A549 (cell line): ENCODE measurements around the gene DCLK2. TPM values are rescaled to one million over a fixed set of nuclear protein-coding genes. Genes with fewer than 3 reads are reported as not detected.

ENCODE experiments used
- ATAC-seq, 2 experiments: fragments of 200-7000 bp in 1 of 2; fragments of >200 bp in 1 of 2; cut with Nextera tagmentation in 1 of 2; cut with Tn5 transposase in 1 of 2; 3 replicates each; pipeline versions ENCODE4 v1.8.0 to v1.9.1; 2018 to 2020; ENCODE audit warnings: mild to moderate bottlenecking in 1 of 2, moderate library complexity in 1 of 2
- CTCF ChIA-PET: fragments of 300-600 bp; sonication (Branson Sonifier 250); formaldehyde crosslinking; extraction: SDS; loops from one replicate; lab custom pipeline; 2021; ENCODE audit warnings: antibody characterized with exemption, inconsistent platforms; lab: Yijun Ruan, JAX
- POLR2A ChIA-PET: fragments of 350-600 bp; formaldehyde crosslinking; extraction: SDS; loops from one replicate; lab custom pipeline; 2021; ENCODE audit warnings: antibody characterized with exemption, inconsistent platforms; lab: Yijun Ruan, JAX
- DNase-seq, 2 experiments: peaks; one replicate each; pipeline versions ENCODE4 v3.0.0 to v3.0.0-alpha.2; 2011 to 2016; ENCODE audit warnings: low read depth in 1 of 2, low spot score in 1 of 2
- FAIRE-seq: peaks from 2 replicates; lab custom pipeline; 2011; peaks lifted over from hg19 to GRCh38; lab: Jason Lieb, UNC
- H3K27ac ChIP-seq, 2 experiments: fragments of >200 bp; sonication (Bioruptor Twin); formaldehyde crosslinking; 3 replicates each; pipeline ENCODE4 v1.5.1; 2016 to 2017
- H3K4me1 ChIP-seq: fragments of >200 bp; sonication (Bioruptor Twin); formaldehyde crosslinking; 3 replicates; pipeline ENCODE4 v1.6.1; 2016
- H3K4me2 ChIP-seq: fragments of >200 bp; sonication (Bioruptor Twin); formaldehyde crosslinking; 3 replicates; pipeline ENCODE4 v1.6.1; 2016
- H3K4me3 ChIP-seq: fragments of >200 bp; sonication (Bioruptor Twin); formaldehyde crosslinking; 3 replicates; pipeline ENCODE4 v1.5.1; 2016
- H3K9me3 ChIP-seq: fragments of >200 bp; sonication (Bioruptor Twin); formaldehyde crosslinking; 3 replicates; pipeline ENCODE4 v1.6.1; 2016
- CBX2 ChIP-seq: fragments of 200-600 bp; sonication (generic); IDR thresholded peaks from 2 replicates; pipeline ENCODE4 v1.6.1; 2016; ENCODE audit warnings: low read depth, mild to moderate bottlenecking, borderline replicate concordance
- CHD2 ChIP-seq: fragments of 150-350 bp; IDR thresholded peaks from 2 replicates; pipeline ENCODE4 v1.6.1; 2014; ENCODE audit warnings: low read length; ENCODE audit not compliant: partially characterized antibody
- HDAC2 ChIP-seq: fragments of 200-600 bp; sonication (generic); IDR thresholded peaks from 2 replicates; pipeline ENCODE4 v1.6.1; 2016
- HEYL ChIP-seq: fragments of 250-450 bp; sonication (Bioruptor Pico); IDR thresholded peaks from 2 replicates; pipeline ENCODE4 v1.8.0; 2021; ENCODE audit warnings: mild to moderate bottlenecking, moderate library complexity
- JUNB ChIP-seq: fragments of >200 bp; sonication (Bioruptor Twin); formaldehyde crosslinking; IDR thresholded peaks from 2 replicates; pipeline ENCODE4 v1.6.1; 2016
- MAFK ChIP-seq: fragments of 450-650 bp; IDR thresholded peaks from 2 replicates; pipeline ENCODE4 v1.6.1; 2014; ENCODE audit not compliant: partially characterized antibody
- MAZ ChIP-seq: fragments of 150-350 bp; IDR thresholded peaks from 2 replicates; pipeline ENCODE4 v1.6.1; 2014; ENCODE audit warnings: antibody characterized with exemption, low read depth, low read length, borderline replicate concordance
- NFE2L2 ChIP-seq: fragments of 150-350 bp; conservative IDR thresholded peaks from 2 replicates; pipeline ENCODE4 v1.6.1; 2014; ENCODE audit warnings: low read length
- PHF8 ChIP-seq: fragments of 200-600 bp; sonication (generic); IDR thresholded peaks from 2 replicates; pipeline ENCODE4 v1.6.1; 2016; ENCODE audit warnings: low read depth, mild to moderate bottlenecking, antibody characterized with exemption, moderate library complexity, borderline replicate concordance
- POLR2A ChIP-seq: IDR thresholded peaks from 2 replicates; pipeline ENCODE4 v1.6.1; 2012; ENCODE audit warnings: mild to moderate bottlenecking, low read length
- RAD21 ChIP-seq, 2 experiments: fragments of >200 bp in 1 of 2; sonication (Bioruptor Twin) in 1 of 2; formaldehyde crosslinking in 1 of 2; IDR thresholded peaks in 1 of 2; conservative IDR thresholded peaks in 1 of 2; 2 replicates in 1 of 2; 3 replicates in 1 of 2; pipeline ENCODE4 v1.6.1; 2012 to 2018; ENCODE audit warnings: inconsistent platforms in 1 of 2
- RNF2 ChIP-seq: fragments of 200-600 bp; sonication (generic); IDR thresholded peaks from 2 replicates; pipeline ENCODE4 v1.6.1; 2016; ENCODE audit warnings: low read depth, mild to moderate bottlenecking, antibody characterized with exemption, moderate library complexity, borderline replicate concordance
- SREBF2 ChIP-seq: fragments of 450-650 bp; IDR thresholded peaks from 2 replicates; pipeline ENCODE4 v1.6.1; 2014; ENCODE audit warnings: mild to moderate bottlenecking, moderate library complexity
- TFCP2L1 ChIP-seq: fragments of 250-450 bp; sonication (Bioruptor Pico); IDR thresholded peaks from 2 replicates; pipeline ENCODE4 v1.5.0; 2021; ENCODE audit warnings: mild to moderate bottlenecking
- TP53 ChIP-seq: fragments of 250-450 bp; sonication (Bioruptor Pico); IDR thresholded peaks from 2 replicates; pipeline ENCODE4 v1.5.0; 2021; ENCODE audit warnings: mild to moderate bottlenecking, moderate library complexity
- WGBS: methylation state at CpG from one replicate; pipeline ENCODE4 v1.1.6; 2017; ENCODE audit errors: missing lambda C conversion rate; 5-methylcytosine and 5-hydroxymethylcytosine counted together
- polyA plus RNA-seq, 4 experiments: library from polyadenylated mRNA; depleted of rRNA in 3 of 4; stranded (reverse); fragments of >200 nt; fragmentation: RNase III in 1 of 4; extraction: RNeasy Plus Mini Kit Qiagen cat#74134 plus additional on column Dnase treatment in 1 of 4; gene quantifications; 2 replicates in 3 of 4; 3 replicates in 1 of 4; pipeline ENCODE4 v1.2.3, GENCODE V29; 2011 to 2017
- TF ChIP-seq, protein P1 (sequence below): fragments of 250-450 bp; sonication (Bioruptor Pico); IDR thresholded peaks from 2 replicates; pipeline ENCODE4 v1.5.0; 2020; ENCODE audit warnings: low read depth, mild to moderate bottlenecking, moderate library complexity
- TF ChIP-seq, protein P2 (sequence below): IDR thresholded peaks from 2 replicates; pipeline ENCODE4 v1.6.1; 2012; ENCODE audit warnings: low read depth, borderline replicate concordance
- TF ChIP-seq, protein P3 (sequence below): fragments of 150-350 bp; IDR thresholded peaks from 2 replicates; pipeline ENCODE4 v1.6.1; 2014; ENCODE audit warnings: low read depth, mild to moderate bottlenecking, low read length
- TF ChIP-seq, protein P4 (sequence below): IDR thresholded peaks from 2 replicates; pipeline ENCODE4 v1.6.1; 2012
- TF ChIP-seq, protein P5 (sequence below): fragments of >200 bp; sonication (Bioruptor Twin); formaldehyde crosslinking; IDR thresholded peaks from 3 replicates; pipeline ENCODE4 v1.6.1; 2016
- TF ChIP-seq, protein P6 (sequence below): fragments of >200 bp; sonication (Bioruptor Twin); formaldehyde crosslinking; IDR thresholded peaks from 3 replicates; pipeline ENCODE4 v1.5.1; 2016

Gene DCLK2
- polyA plus RNA-seq, 2 of the 4 experiments (the other 2 are of a cell fraction): 8.1 to 11.6 TPM

DNA sequence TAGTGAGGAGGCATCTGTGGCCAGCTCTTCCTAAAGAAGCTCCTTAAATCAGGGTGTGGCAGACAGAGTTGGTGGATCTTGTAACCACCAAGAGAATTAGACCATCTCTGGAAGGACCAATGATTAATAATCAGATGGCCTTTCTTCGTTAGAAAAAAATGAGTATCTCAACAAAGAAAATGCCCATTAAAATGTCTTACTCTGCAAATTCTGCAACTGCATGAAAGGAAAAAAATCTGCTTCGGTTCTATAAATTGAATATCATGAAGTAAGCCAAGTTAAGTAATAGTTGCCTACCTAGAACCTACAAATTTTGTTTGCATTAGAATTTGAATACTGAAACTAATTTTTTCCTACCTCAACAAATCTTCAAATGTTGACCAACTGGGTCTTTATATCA is 4.2 kb upstream of the DCLK2 start:
- no peak for FAIRE-seq
- no peak for TF ChIP-seq HEYL (CRISPR knock-in tag)
- peak; percentile 66 for TF ChIP-seq MAFK
- no peak for TF ChIP-seq TFCP2L1 (CRISPR knock-in tag)
- TF ChIP-seq, protein P1, sequence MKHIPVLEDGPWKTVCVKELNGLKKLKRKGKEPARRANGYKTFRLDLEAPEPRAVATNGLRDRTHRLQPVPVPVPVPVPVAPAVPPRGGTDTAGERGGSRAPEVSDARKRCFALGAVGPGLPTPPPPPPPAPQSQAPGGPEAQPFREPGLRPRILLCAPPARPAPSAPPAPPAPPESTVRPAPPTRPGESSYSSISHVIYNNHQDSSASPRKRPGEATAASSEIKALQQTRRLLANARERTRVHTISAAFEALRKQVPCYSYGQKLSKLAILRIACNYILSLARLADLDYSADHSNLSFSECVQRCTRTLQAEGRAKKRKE (CRISPR knock-in tag): no peak
- TF ChIP-seq, protein P2, sequence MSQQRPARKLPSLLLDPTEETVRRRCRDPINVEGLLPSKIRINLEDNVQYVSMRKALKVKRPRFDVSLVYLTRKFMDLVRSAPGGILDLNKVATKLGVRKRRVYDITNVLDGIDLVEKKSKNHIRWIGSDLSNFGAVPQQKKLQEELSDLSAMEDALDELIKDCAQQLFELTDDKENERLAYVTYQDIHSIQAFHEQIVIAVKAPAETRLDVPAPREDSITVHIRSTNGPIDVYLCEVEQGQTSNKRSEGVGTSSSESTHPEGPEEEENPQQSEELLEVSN: no peak
- TF ChIP-seq, all 56 proteins: peak for 1
- peaks cover 64% of the 10 kb centered on the region for H3K4me1 ChIP-seq
- ATAC-seq: no peak
- H3K4me3 ChIP-seq: no peak overlapping the region
- peak overlapping the region; percentile 80 to 92 for H3K27ac ChIP-seq
- 85% methylated on average over 2 of the region's 2 CpGs for WGBS
- H3K4me2 ChIP-seq: peak overlapping the region; percentile 78
- ChIA-PET POLR2A (no interaction called here), CTCF (no interaction called here)
- H3K9me3 ChIP-seq: no peaks in the 10 kb centered on the region
- no peak for DNase-seq

DNA sequence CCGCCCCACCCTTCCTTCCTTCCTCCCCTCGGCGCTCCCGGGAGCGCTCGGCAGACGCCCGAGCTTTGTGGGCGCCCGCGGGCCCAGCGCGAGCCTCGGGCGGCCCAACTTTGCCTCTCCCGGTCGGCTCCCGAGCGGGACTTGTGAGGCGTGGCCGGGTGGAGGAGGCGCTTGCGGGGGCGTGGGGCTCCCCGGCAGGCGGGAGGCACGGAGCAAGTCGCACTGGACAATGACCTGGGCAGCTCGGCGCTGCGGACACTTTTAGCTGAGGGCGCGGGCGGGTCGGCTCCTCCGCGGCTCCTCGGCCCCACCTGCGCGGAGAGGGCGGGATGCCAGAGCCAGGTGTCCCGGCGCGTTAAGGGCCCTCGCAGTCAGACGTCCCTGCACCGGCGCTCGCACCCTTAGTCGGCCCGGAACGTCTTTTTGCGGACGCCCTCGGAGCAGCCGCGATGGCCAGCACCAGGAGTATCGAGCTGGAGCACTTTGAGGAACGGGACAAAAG is 385 bp downstream of the DCLK2 start:
- WGBS: 0% methylated on average over 12 of the region's 59 CpGs
- Histone ChIP-seq H3K27ac (peak overlapping the region; percentile 95 to 99), H3K4me2 (peak overlapping the region; percentile 88), H3K4me3 (peak overlapping the region; percentile 94), H3K9me3 (no peaks in the 10 kb centered on the region), H3K4me1 (peaks cover 39% of the 10 kb centered on the region)
- DNase-seq (peak; percentile 55 to 69), ATAC-seq (peak; percentile 82 to 83), FAIRE-seq (no peak)
- ChIA-PET CTCF (interaction anchor here (1.0 to 2.7 kb wide), 12 partner anchors 23 to 164 kb away, joined by 3 to 9 read pairs (median 3); no protein-coding TSS in a partner anchor), POLR2A (interaction anchor here (0.6 to 2.6 kb wide), 10 partner anchors 13 to 937 kb away, joined by 3 to 10 read pairs (median 4); no protein-coding TSS in a partner anchor)
- TF ChIP-seq RNF2 (no peak), POLR2A (0 out of 2 replicates have a peak, but pooled peaks have one; percentile 10)

DNA sequence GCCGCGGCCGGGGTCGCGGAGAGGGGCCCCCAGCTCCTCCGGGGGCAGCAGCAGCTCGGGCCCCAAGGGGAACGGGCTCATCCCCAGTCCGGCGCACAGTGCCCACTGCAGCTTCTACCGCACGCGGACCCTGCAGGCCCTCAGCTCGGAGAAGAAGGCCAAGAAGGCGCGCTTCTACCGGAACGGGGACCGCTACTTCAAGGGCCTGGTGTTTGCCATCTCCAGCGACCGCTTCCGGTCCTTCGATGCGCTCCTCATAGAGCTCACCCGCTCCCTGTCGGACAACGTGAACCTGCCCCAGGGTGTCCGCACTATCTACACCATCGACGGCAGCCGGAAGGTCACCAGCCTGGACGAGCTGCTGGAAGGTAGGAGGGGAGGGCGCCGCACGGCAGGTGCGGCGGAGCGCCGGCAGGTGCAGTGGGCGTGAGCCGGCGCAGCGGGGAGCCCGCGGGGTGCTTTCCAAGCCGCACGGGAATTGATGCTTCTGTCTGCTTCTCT is 886 bp downstream of the DCLK2 start:
- H3K9me3 ChIP-seq: no peaks in the 10 kb centered on the region
- peak; percentile 47 for TF ChIP-seq PHF8
- TF ChIP-seq HDAC2: no peak
- no peak for TF ChIP-seq CBX2
- TF ChIP-seq, protein P3, sequence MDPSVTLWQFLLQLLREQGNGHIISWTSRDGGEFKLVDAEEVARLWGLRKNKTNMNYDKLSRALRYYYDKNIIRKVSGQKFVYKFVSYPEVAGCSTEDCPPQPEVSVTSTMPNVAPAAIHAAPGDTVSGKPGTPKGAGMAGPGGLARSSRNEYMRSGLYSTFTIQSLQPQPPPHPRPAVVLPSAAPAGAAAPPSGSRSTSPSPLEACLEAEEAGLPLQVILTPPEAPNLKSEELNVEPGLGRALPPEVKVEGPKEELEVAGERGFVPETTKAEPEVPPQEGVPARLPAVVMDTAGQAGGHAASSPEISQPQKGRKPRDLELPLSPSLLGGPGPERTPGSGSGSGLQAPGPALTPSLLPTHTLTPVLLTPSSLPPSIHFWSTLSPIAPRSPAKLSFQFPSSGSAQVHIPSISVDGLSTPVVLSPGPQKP: no peak
- no peak for TF ChIP-seq MAZ
- TF ChIP-seq SREBF2: no peak
- TF ChIP-seq NFE2L2: no peak
- TF ChIP-seq POLR2A: no peak
- TF ChIP-seq, protein P4, sequence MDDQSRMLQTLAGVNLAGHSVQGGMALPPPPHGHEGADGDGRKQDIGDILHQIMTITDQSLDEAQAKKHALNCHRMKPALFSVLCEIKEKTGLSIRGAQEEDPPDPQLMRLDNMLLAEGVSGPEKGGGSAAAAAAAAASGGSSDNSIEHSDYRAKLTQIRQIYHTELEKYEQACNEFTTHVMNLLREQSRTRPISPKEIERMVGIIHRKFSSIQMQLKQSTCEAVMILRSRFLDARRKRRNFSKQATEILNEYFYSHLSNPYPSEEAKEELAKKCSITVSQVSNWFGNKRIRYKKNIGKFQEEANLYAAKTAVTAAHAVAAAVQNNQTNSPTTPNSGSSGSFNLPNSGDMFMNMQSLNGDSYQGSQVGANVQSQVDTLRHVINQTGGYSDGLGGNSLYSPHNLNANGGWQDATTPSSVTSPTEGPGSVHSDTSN: no peak
- TF ChIP-seq RAD21 (conservative IDR thresholded peaks at IDR 0.05 in 1 of 2, IDR thresholded peaks at IDR 0.05 in 1 of 2): peak in 1 of 2 experiments; percentile 32; a peak in 2 of 5 replicates
- TF ChIP-seq, protein P5, sequence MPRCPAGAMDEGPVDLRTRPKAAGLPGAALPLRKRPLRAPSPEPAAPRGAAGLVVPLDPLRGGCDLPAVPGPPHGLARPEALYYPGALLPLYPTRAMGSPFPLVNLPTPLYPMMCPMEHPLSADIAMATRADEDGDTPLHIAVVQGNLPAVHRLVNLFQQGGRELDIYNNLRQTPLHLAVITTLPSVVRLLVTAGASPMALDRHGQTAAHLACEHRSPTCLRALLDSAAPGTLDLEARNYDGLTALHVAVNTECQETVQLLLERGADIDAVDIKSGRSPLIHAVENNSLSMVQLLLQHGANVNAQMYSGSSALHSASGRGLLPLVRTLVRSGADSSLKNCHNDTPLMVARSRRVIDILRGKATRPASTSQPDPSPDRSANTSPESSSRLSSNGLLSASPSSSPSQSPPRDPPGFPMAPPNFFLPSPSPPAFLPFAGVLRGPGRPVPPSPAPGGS: no peak
- no peak for TF ChIP-seq CHD2
- no peak for TF ChIP-seq JUNB
- no peak for TF ChIP-seq TP53 (CRISPR knock-in tag)
- TF ChIP-seq, protein P6, sequence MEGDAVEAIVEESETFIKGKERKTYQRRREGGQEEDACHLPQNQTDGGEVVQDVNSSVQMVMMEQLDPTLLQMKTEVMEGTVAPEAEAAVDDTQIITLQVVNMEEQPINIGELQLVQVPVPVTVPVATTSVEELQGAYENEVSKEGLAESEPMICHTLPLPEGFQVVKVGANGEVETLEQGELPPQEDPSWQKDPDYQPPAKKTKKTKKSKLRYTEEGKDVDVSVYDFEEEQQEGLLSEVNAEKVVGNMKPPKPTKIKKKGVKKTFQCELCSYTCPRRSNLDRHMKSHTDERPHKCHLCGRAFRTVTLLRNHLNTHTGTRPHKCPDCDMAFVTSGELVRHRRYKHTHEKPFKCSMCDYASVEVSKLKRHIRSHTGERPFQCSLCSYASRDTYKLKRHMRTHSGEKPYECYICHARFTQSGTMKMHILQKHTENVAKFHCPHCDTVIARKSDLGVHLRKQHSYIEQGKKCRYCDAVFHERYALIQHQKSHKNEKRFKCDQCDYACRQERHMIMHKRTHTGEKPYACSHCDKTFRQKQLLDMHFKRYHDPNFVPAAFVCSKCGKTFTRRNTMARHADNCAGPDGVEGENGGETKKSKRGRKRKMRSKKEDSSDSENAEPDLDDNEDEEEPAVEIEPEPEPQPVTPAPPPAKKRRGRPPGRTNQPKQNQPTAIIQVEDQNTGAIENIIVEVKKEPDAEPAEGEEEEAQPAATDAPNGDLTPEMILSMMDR: peak; percentile 10; the same call in 1 of the 3 replicates
- TF ChIP-seq MAFK: no peak
- H3K4me2 ChIP-seq: peak overlapping the region; percentile 88
- ChIA-PET CTCF (interaction anchor here (0.8 to 2.7 kb wide), 13 partner anchors 23 to 164 kb away, joined by 3 to 9 read pairs (median 3); no protein-coding TSS in a partner anchor), POLR2A (interaction anchor here (0.6 to 2.6 kb wide), 8 partner anchors 23 to 937 kb away, joined by 3 to 10 read pairs (median 6); no protein-coding TSS in a partner anchor)
- peak overlapping the region; percentile 95 to 99 for H3K27ac ChIP-seq
- H3K4me1 ChIP-seq: peaks cover 34% of the 10 kb centered on the region
- WGBS: 0% methylated on average over 7 of the region's 47 CpGs
- H3K4me3 ChIP-seq: peak overlapping the region; percentile 94
- DNase-seq (peak; percentile 22 to 69), ATAC-seq (peak; percentile 67 to 77), FAIRE-seq (no peak)
